ENCODE data around the gene PLXNA2.

PLXNA2 gene

GRCh38 chr1:208101661-208102431 lies 142.3 kb downstream of the PLXNA2 start:
- DNase-seq (ENCODE audit: insufficient read length, low spot score) (no peak), FAIRE-seq (no peak)

- no peak for FAIRE-seq
- no peak for DNase-seq (ENCODE audit: insufficient read length, low spot score)
Measured at GRCh38 chr1:208100906-208101305, 143.3 kb downstream of the PLXNA2 start.

DNA sequence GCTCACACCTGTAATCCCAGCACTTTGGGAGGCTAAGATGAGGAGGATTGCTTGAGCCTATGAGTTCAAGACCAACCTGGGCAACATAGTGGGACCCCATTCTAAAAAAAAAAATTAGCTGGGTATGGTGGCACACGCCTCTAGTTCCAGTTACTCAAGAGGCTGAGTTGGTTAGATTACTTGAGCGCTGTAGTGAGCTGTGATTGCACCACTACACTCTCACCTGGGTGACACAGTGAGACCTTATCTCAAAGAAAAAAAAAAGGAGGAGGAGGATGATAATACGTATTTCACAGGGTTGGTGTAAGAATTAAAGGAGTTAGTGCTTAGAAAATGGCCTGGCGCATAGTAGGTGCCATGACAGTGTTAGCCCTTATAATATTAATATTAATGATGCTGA lies 144.1 kb downstream of the PLXNA2 start:
- no peak for DNase-seq (ENCODE audit: insufficient read length, low spot score)
- no peak for FAIRE-seq

- no peak for FAIRE-seq
- no peak for DNase-seq (ENCODE audit: insufficient read length, low spot score)
Measured at GRCh38 chr1:208098773-208099172, 145.4 kb downstream of the PLXNA2 start.

GRCh38 chr1:208093754-208094719 lies 150.1 kb downstream of the PLXNA2 start:
- peak; percentile 61 for DNase-seq (ENCODE audit: insufficient read length, low spot score)
- no peak for FAIRE-seq

- no peak for FAIRE-seq
- DNase-seq (ENCODE audit: insufficient read length, low spot score): no peak
Measured at GRCh38 chr1:208093046-208093445, 151.1 kb downstream of the PLXNA2 start.

- FAIRE-seq (no peak), DNase-seq (ENCODE audit: insufficient read length, low spot score) (no peak)
Measured at GRCh38 chr1:208090388-208091301, 153.5 kb downstream of the PLXNA2 start.

GRCh38 chr1:208089761-208090370 lies 154.3 kb downstream of the PLXNA2 start:
- DNase-seq (ENCODE audit: insufficient read length, low spot score) (no peak), FAIRE-seq (no peak)

DNA sequence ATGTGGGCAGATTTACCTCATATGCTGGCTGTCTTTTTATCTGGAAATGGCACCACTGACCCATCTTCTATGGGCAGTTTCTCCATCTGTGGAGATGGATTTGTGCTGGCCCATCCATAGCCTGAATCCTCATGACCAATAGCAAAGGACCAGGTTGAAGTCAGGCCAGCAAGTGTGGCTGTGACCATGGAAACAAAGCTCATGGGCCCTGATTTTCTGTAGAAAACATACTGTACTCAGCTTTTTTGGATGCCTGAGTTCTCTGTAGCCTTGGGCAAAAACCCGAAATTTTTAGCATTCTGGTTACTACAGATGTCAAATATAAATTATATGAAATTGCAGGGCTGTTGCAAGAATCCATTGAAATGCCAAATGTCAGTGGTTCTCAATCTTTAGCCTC lies 155.0 kb downstream of the PLXNA2 start:
- no peak for FAIRE-seq
- no peak for DNase-seq (ENCODE audit: insufficient read length, low spot score)

- FAIRE-seq (no peak), DNase-seq (ENCODE audit: insufficient read length, low spot score) (no peak)
Measured at GRCh38 chr1:208088319-208088718, 155.9 kb downstream of the PLXNA2 start.

DNA sequence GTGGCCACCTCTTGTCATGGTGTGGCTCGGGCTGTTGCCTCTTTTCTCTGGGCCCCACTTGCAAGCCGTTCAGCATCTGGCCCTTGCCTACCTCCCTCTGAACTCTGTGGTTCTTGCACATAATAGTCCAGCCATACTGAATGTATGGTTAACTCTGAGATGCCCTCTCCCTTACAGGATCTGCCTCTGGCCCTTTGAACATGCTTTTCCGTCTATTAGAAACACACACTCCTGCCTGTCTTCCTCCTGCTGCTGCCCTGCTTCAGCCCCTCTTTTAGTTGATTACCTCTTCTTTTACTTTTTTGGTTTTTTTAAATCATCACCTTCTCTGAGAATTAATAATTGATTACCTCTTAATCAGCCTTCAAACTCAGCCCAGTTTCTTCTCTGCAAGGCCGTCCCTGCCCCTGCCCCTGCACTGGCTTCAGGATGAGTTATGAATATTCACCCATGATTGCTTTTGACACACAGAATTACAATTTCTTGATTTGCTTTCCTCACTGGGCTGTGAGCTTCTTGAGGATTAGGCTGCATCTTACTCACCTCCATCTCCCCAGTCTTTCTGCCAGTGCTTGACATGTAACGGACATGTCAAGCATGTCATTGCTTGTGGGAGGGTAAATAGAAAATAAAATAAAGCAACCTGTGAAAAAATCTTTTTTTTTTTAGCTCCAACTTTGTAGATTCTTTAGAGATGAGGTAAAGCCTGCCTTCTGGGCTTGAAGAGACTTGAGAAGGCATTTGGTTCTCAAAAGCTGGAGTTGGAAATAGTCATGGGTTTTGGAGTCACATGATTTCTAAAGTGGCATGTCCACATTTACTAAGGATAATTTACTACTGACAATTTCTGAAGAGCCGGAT lies 158.3 kb downstream of the PLXNA2 start:
- peak; percentile 20 for DNase-seq (ENCODE audit: insufficient read length, low spot score)
- FAIRE-seq: peak; percentile 23

GRCh38 chr1:208084764-208085163 lies 159.4 kb downstream of the PLXNA2 start:
- FAIRE-seq: no peak
- DNase-seq (ENCODE audit: insufficient read length, low spot score): no peak

DNA sequence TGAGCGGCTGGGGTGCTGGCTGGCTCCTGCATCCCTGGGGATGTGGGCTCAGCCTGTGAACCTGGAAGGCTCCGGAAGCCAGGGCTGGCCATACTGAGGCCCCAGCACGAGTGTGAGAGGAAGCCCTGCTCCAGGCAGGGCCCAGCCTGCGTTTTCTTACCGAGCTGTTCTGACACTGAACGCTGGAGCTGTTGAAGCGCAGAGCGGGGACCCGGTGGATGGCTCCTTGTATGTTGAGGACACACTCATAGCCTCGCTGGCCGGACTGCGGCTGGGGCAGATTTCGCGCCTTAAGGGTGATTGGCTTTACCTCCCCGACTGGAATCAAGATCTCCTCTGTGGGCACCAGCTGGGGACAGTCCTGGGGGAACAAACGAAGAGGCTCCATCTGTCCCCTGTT lies 160.0 kb downstream of the PLXNA2 start:
- FAIRE-seq (no peak), DNase-seq (ENCODE audit: insufficient read length, low spot score) (no peak)

DNA sequence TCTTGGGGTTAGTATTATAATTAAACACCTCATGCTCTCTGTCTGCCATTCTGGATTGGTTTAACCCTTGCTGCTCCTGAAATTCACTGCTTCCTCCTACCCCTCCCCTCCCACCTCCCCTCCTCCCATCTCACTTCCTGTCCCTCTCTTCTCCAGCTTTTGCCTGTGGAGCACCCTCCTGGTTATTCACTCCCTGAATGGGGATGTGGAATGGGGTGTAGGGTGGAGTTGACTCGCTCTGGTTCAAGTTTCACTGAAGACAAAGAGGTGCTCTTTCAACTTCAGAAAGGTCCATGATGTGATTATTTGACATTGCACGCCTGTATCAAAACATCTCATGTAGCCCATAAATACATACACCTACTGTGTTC lies 160.5 kb downstream of the PLXNA2 start:
- FAIRE-seq (no peak), DNase-seq (ENCODE audit: insufficient read length, low spot score) (no peak)

- DNase-seq (ENCODE audit: insufficient read length, low spot score) (no peak), FAIRE-seq (no peak)
Measured at GRCh38 chr1:208083016-208083714, 161.0 kb downstream of the PLXNA2 start.

GRCh38 chr1:208081972-208082371 lies 162.2 kb downstream of the PLXNA2 start:
- FAIRE-seq (no peak), DNase-seq (ENCODE audit: insufficient read length, low spot score) (no peak)

DNA sequence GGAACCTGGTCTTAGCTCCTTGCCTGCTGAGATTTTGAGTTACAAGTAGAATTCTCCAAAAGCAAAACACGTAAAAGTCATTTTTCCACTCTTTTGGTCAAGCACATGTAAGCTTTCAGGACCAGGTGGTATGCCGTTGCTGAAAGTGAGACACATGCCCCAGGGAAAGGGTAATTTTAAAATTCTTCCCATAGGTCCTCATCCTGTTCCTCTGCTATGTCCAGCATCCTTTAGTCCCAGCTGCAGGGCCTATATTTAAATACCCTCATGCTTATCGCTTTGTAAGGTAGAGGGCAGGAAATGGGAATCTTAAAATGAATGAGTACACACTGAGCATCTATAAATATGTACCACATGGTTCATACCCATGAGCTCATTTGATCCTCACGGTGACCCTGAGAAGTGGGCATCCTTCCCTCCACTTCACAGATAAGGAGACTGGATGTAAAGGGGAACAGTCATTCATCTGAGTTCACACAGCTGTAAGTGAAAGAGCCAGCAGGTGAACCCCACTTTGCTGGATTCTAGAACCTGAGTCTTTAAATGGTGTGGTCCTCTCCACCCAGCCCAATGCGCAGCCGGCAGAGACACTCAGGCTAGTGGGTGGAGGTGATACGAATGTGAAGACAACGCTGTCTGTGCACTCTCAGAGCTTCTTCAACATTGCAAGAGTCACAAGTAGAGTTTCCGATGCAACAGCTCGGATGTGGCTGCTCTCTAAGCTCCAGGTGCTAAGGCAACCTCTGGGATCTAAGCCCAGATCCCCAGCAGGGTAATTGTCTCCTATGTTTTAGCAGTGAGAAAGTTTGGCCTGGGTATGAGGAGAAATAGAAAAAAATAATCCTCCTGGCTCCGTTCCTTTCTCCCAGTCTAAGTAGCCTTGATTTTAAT lies 163.5 kb downstream of the PLXNA2 start:
- DNase-seq (ENCODE audit: insufficient read length, low spot score) (no peak), FAIRE-seq (no peak)

DNA sequence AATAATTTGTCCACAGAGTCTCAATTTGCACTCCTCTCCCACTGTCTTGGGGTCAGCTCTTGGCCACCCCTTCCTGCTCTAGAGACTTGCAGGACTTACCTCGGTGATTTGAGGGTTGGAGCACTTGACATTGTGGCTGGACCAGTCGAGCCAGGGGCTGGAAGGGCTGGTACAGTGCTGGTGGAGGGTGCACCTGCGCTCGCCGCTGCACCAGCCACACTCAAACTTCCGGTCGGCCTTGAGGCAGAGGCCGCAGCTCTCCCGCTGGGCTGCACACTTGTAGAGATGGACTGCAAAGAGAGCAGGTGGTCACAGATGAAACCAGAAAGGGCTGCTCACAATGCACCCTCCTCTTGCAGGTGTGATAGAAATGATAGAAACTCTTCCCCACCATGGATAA lies 165.0 kb downstream of the PLXNA2 start:
- FAIRE-seq (peak; percentile 44), DNase-seq (ENCODE audit: insufficient read length, low spot score) (no peak)
